Middle frontal gyrus (tissue), 1 donor: ENCODE data around the gene FNDC3B.

Experiments
- DNase-seq: peaks from one replicate; pipeline ENCODE4 v3.0.0-alpha.2; 2015; ENCODE audit warnings: low spot score; ENCODE audit errors: extremely low spot score

Gene FNDC3B

GRCh38 chr3:172187511-172187910 is 148.1 kb downstream of the FNDC3B start:
- no peak for DNase-seq

GRCh38 chr3:172188511-172188910 is 149.1 kb downstream of the FNDC3B start:
- no peak for DNase-seq

- DNase-seq: no peak
Measured at GRCh38 chr3:172189213-172189612, 149.8 kb downstream of the FNDC3B start.

- no peak for DNase-seq
Measured at GRCh38 chr3:172189987-172190603, 150.7 kb downstream of the FNDC3B start.

- no peak for DNase-seq
Measured at GRCh38 chr3:172190980-172191379, 151.6 kb downstream of the FNDC3B start.

GRCh38 chr3:172191629-172192028 is 152.3 kb downstream of the FNDC3B start:
- DNase-seq: no peak

- DNase-seq: no peak
Measured at GRCh38 chr3:172192830-172193415, 153.5 kb downstream of the FNDC3B start.

GRCh38 chr3:172193436-172193835 is 154.1 kb downstream of the FNDC3B start:
- no peak for DNase-seq

- DNase-seq: no peak
Measured at GRCh38 chr3:172194702-172195406, 155.5 kb downstream of the FNDC3B start.

- no peak for DNase-seq
Measured at GRCh38 chr3:172195407-172195754, 156.0 kb downstream of the FNDC3B start.

GRCh38 chr3:172197344-172197743 is 158.0 kb downstream of the FNDC3B start:
- DNase-seq: no peak

GRCh38 chr3:172198428-172198827 is 159.1 kb downstream of the FNDC3B start:
- DNase-seq: no peak

- no peak for DNase-seq
Measured at GRCh38 chr3:172199850-172200369, 160.5 kb downstream of the FNDC3B start.

GRCh38 chr3:172201136-172201869 is 161.9 kb downstream of the FNDC3B start:
- no peak for DNase-seq

GRCh38 chr3:172201870-172202236 is 162.5 kb downstream of the FNDC3B start:
- DNase-seq: no peak

- DNase-seq: no peak
Measured at GRCh38 chr3:172202797-172203196, 163.4 kb downstream of the FNDC3B start.

GRCh38 chr3:172203522-172204258 is 164.3 kb downstream of the FNDC3B start:
- peak; percentile 44 for DNase-seq

- no peak for DNase-seq
Measured at GRCh38 chr3:172204716-172205115, 165.3 kb downstream of the FNDC3B start.

- no peak for DNase-seq
Measured at GRCh38 chr3:172208586-172209332, 169.4 kb downstream of the FNDC3B start.
